B cell (primary cell): Measurements from ENCODE around the gene BTBD10. TPM values are rescaled to one million over a fixed set of nuclear protein-coding genes. Genes with fewer than 3 reads are reported as not detected.
A peak's percentile ranks its signal among the peaks of the same experiment; 100 is the strongest.

ENCODE experiments used
- ATAC-seq: fragments of 200-7000 bp; cut with Tn5 transposase; one replicate; pipeline ENCODE4 v1.10.0; 2021; ENCODE audit warnings: low read depth, mild to moderate bottlenecking, moderate number of reproducible peaks, moderate library complexity
- CTCF ChIA-PET: fragments of 350-600 bp; sonication (Branson Sonifier 250); formaldehyde crosslinking; loops from one replicate; lab custom pipeline; 2021; ENCODE audit warnings: antibody characterized with exemption, inconsistent platforms; lab: Charles Lee
- POLR2A ChIA-PET: fragments of 350-600 bp; sonication (Branson Sonifier 250); formaldehyde crosslinking; loops from one replicate; lab custom pipeline; 2021; ENCODE audit warnings: antibody characterized with exemption; lab: Charles Lee
- DNase-seq: peaks from one replicate; pipeline ENCODE4 v3.0.0; 2013
- H2AFZ ChIP-seq: 2 replicates; pipeline ENCODE4 v1.6.1; 2012; ENCODE audit warnings: mild to moderate bottlenecking, low read depth, low read length; ENCODE audit not compliant: insufficient read depth, poor library complexity, severe bottlenecking
- H3K27ac ChIP-seq, 2 donors: 1 replicate in 1 of 2; 2 replicates in 1 of 2; pipeline ENCODE4 v1.5.1; 2012 to 2013; ENCODE audit warnings: low read length in 2 of 2, mild to moderate bottlenecking in 2 of 2, moderate library complexity in 1 of 2
- H3K27me3 ChIP-seq, 4 experiments: fragments of 200-600 bp in 1 of 4; sonication (generic) in 1 of 4; replicated peaks in 1 of 4; 1 replicate in 2 of 4; 2 replicates in 2 of 4; pipeline versions ENCODE4 v1.6.1 to v1.7.0; 2013 to 2016; ENCODE audit warnings: low read length in 3 of 4, mild to moderate bottlenecking in 2 of 4, mixed read lengths in 1 of 4, moderate library complexity in 1 of 4; ENCODE audit not compliant: insufficient read depth in 4 of 4, control insufficient read depth in 3 of 4; ENCODE audit errors: control extremely low read depth in 1 of 4
- H3K36me3 ChIP-seq, 2 experiments: replicated peaks in 1 of 2; 1 replicate in 1 of 2; 2 replicates in 1 of 2; pipeline versions ENCODE4 v1.6.1 to v1.7.1; 2013; ENCODE audit warnings: low read length in 1 of 2; ENCODE audit not compliant: insufficient read depth in 2 of 2, control insufficient read depth in 1 of 2; ENCODE audit errors: control extremely low read depth in 1 of 2, extremely low read depth in 1 of 2
- H3K4me1 ChIP-seq, 2 donors: fragments of 200-600 bp in 1 of 2; sonication (generic) in 1 of 2; 1 replicate in 1 of 2; 2 replicates in 1 of 2; pipeline versions ENCODE4 v1.5.1 to v1.6.1; 2013 to 2017; ENCODE audit warnings: low read length in 2 of 2; ENCODE audit not compliant: control insufficient read depth in 2 of 2, insufficient read depth in 2 of 2
- H3K4me2 ChIP-seq: replicated peaks from 2 replicates; pipeline ENCODE3; 2012; ENCODE audit warnings: mild to moderate bottlenecking, low read depth, low read length; ENCODE audit not compliant: poor library complexity, severe bottlenecking
- H3K4me3 ChIP-seq, 5 experiments: fragments of 200-600 bp in 1 of 5; sonication (generic) in 1 of 5; 1 replicate in 3 of 5; 2 replicates in 2 of 5; pipeline versions ENCODE4 v1.5.1 to v1.7.0; 2011 to 2016; ENCODE audit warnings: low read length in 4 of 5, mild to moderate bottlenecking in 4 of 5, low read depth in 2 of 5, control low read depth in 1 of 5, moderate library complexity in 1 of 5; ENCODE audit not compliant: insufficient read depth in 1 of 5; ENCODE audit errors: control extremely low read depth in 1 of 5, extremely low read depth in 1 of 5
- H3K79me2 ChIP-seq: fragments of 200-600 bp; sonication (generic); one replicate; pipeline ENCODE4 v1.6.0; 2016; ENCODE audit warnings: low read length; ENCODE audit not compliant: control insufficient read depth, insufficient read depth
- H3K9ac ChIP-seq: fragments of 200-600 bp; sonication (generic); 2 replicates; pipeline ENCODE4 v1.6.1; 2017; ENCODE audit warnings: mild to moderate bottlenecking, low read length, moderate library complexity
- H3K9me3 ChIP-seq, 3 donors: one replicate each; pipeline versions ENCODE4 v1.6.1 to v1.7.1; 2013; ENCODE audit warnings: low read length in 2 of 3; ENCODE audit not compliant: control insufficient read depth in 2 of 3, insufficient read depth in 1 of 3; ENCODE audit errors: control extremely low read depth in 1 of 3
- H4K20me1 ChIP-seq: 2 replicates; pipeline ENCODE4 v1.6.0; 2012; ENCODE audit warnings: mild to moderate bottlenecking, low read length; ENCODE audit not compliant: insufficient read depth, control insufficient read depth, poor library complexity, severe bottlenecking
- H3K27ac Mint-ChIP-seq: one replicate; pipeline ENCODE4 v1.8.0; 2021; ENCODE audit warnings: mixed read lengths
- H3K27me3 Mint-ChIP-seq: one replicate; pipeline ENCODE4 v1.8.0; 2021; ENCODE audit warnings: mixed read lengths
- H3K4me1 Mint-ChIP-seq: one replicate; pipeline ENCODE4 v1.8.0; 2021; ENCODE audit warnings: mixed read lengths
- H3K4me3 Mint-ChIP-seq: one replicate; pipeline ENCODE4 v1.8.0; 2021; ENCODE audit warnings: mixed read lengths
- H3K9me3 Mint-ChIP-seq: one replicate; pipeline ENCODE4 v1.8.0; 2022; ENCODE audit warnings: mixed read lengths; ENCODE audit not compliant: insufficient read depth
- CTCF ChIP-seq: fragments of 200-600 bp; IDR thresholded peaks from one replicate; pipeline ENCODE4 v1.8.0; 2022; ENCODE audit warnings: antibody characterized with exemption, mild to moderate bottlenecking
- EZH2 ChIP-seq: IDR thresholded peaks from 2 replicates; pipeline ENCODE4 v1.6.1; 2012; ENCODE audit warnings: borderline replicate concordance, low read depth, mild to moderate bottlenecking, moderate library complexity, low read length; ENCODE audit not compliant: insufficient read depth, poor library complexity, severe bottlenecking
- WGBS: methylation state at CpG from one replicate; pipeline ENCODE4 v1.1.5; 2013; ENCODE audit warnings: missing lambda C conversion rate; ENCODE audit not compliant: insufficient coverage; 5-methylcytosine and 5-hydroxymethylcytosine counted together
- intact Hi-C: fragments of 100-400 bp; cut with micrococcal nuclease; formaldehyde crosslinking; loops from one replicate; pipeline ENCODE4 v1.10.0; 2022
- polyA plus RNA-seq: library from polyadenylated mRNA; depleted of rRNA; stranded (reverse); fragments of >200 nt; gene quantifications from 2 replicates; pipeline ENCODE4 v1.2.3, GENCODE V29; 2012
- total RNA-seq, 2 donors: library from RNA; stranded (reverse); fragments of 120-200 nt in 1 of 2; gene quantifications; 1 replicate in 1 of 2; 2 replicates in 1 of 2; pipeline versions ENCODE4 v1.2.3 to v1.2.4, GENCODE V29; 2013 to 2022

The BTBD10 gene
- total and polyA plus RNA-seq, 2 donors (not counting 1 experiment from before 2014, with no cell fraction given), result 8.2 to 19.6 TPM

GRCh38 chr11:13486926-13487660 lies 24.1 kb upstream of the BTBD10 start:
- H3K36me3 ChIP-seq, result no peaks in the 10 kb centered on the region
- peak overlapping the region; percentile 59 for H3K4me2 ChIP-seq
- Mint-ChIP-seq H3K27ac (no peak overlapping the region), H3K9me3 (no peaks in the 10 kb centered on the region), H3K4me1 (peaks cover 5% of the 10 kb centered on the region), H3K27me3 (peaks cover 5% of the 10 kb centered on the region), H3K4me3 (peak overlapping the region; percentile 80)
- H3K4me1 ChIP-seq, result peaks cover 0 to 3% of the 10 kb centered on the region in 2 donors
- H3K27ac ChIP-seq, result no peak overlapping the region
- peak; percentile 93 for ATAC-seq
- peaks cover 0 to 9% (median 0%) of the 10 kb centered on the region in 3 donors for H3K9me3 ChIP-seq
- intact Hi-C loops, result no loop called here
- TF ChIP-seq CTCF (peak; percentile 35), EZH2 (no peak)
- 68% methylated on average over 15 of the region's 26 CpGs for WGBS
- peak overlapping the region in 4 of 5 experiments; percentile 26 to 59 (median 39) for H3K4me3 ChIP-seq
- ChIA-PET POLR2A (no interaction called here), CTCF (interaction anchor here (0.9 to 1.5 kb wide), 4 partner anchors 19 to 763 kb away, joined by 3 to 7 read pairs (median 3); no protein-coding TSS in a partner anchor)
- H3K79me2 ChIP-seq, result no peaks in the 10 kb centered on the region
- peak; percentile 73 for DNase-seq
- peak overlapping the region; percentile 64 for H2AFZ ChIP-seq
- peak overlapping the region; percentile 45 for H3K9ac ChIP-seq
- peaks cover 0 to 3% (median 0%) of the 10 kb centered on the region in 4 experiments for H3K27me3 ChIP-seq
- H4K20me1 ChIP-seq, result no peaks in the 10 kb centered on the region

GRCh38 chr11:13480198-13480597 lies 17.2 kb upstream of the BTBD10 start:
- no peaks in the 10 kb centered on the region for H3K9me3 ChIP-seq
- H3K9ac ChIP-seq, result no peak overlapping the region
- TF ChIP-seq CTCF, result no peak
- no peak for TF ChIP-seq EZH2
- DNase-seq (no peak), ATAC-seq (no peak)
- H3K36me3 ChIP-seq, result no peaks in the 10 kb centered on the region
- H3K27me3 Mint-ChIP-seq, result peaks cover 29% of the 10 kb centered on the region
- H3K79me2 ChIP-seq, result no peaks in the 10 kb centered on the region
- H3K27ac Mint-ChIP-seq, result no peak overlapping the region
- H3K4me1 ChIP-seq, result no peaks in the 10 kb centered on the region
- H4K20me1 ChIP-seq, result no peaks in the 10 kb centered on the region
- H3K4me3 Mint-ChIP-seq, result no peak overlapping the region
- ChIA-PET POLR2A (no interaction called here), CTCF (no interaction called here)
- 94% methylated on average over 9 of the region's 9 CpGs for WGBS
- H3K4me1 Mint-ChIP-seq, result no peaks in the 10 kb centered on the region
- H3K9me3 Mint-ChIP-seq, result no peaks in the 10 kb centered on the region
- intact Hi-C loops, result no loop called here
- no peak overlapping the region for H3K4me2 ChIP-seq
- no peak overlapping the region for H2AFZ ChIP-seq
- H3K27ac ChIP-seq, result no peak overlapping the region
- H3K4me3 ChIP-seq, result no peak overlapping the region
- H3K27me3 ChIP-seq, result peaks cover 0 to 17% (median 5%) of the 10 kb centered on the region in 4 experiments
